GM20000 (cell line): ENCODE measurements around the gene C16orf89.

ENCODE experiments used
- DNase-seq: peaks from one replicate; pipeline ENCODE4 v3.0.0; 2012; ENCODE audit warnings: low spot score
- TF ChIP-seq, protein P1 (sequence below): IDR thresholded peaks from 2 replicates; pipeline ENCODE4 v1.5.1; 2012; ENCODE audit warnings: mild to moderate bottlenecking, control low read depth; ENCODE audit errors: extremely low read depth, missing control alignments

Gene C16orf89

DNA sequence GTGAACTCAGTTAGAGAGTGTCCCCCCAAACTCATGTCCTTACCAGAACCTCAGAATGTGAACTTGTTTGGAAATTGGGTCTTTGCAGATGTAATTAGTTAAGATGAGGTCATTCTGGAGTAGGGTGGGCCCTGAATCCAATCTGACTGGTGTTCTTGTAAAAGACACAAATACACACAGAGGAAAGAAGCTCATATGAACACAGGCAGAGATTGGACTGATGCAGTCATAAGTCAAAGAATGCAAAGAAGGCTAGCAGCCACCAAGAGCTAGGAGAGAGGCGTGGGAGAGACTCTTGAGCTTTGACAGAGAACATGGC is 29.9 kb downstream of the C16orf89 start:
- TF ChIP-seq, protein P1, sequence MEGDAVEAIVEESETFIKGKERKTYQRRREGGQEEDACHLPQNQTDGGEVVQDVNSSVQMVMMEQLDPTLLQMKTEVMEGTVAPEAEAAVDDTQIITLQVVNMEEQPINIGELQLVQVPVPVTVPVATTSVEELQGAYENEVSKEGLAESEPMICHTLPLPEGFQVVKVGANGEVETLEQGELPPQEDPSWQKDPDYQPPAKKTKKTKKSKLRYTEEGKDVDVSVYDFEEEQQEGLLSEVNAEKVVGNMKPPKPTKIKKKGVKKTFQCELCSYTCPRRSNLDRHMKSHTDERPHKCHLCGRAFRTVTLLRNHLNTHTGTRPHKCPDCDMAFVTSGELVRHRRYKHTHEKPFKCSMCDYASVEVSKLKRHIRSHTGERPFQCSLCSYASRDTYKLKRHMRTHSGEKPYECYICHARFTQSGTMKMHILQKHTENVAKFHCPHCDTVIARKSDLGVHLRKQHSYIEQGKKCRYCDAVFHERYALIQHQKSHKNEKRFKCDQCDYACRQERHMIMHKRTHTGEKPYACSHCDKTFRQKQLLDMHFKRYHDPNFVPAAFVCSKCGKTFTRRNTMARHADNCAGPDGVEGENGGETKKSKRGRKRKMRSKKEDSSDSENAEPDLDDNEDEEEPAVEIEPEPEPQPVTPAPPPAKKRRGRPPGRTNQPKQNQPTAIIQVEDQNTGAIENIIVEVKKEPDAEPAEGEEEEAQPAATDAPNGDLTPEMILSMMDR = no peak
- DNase-seq = no peak

DNA sequence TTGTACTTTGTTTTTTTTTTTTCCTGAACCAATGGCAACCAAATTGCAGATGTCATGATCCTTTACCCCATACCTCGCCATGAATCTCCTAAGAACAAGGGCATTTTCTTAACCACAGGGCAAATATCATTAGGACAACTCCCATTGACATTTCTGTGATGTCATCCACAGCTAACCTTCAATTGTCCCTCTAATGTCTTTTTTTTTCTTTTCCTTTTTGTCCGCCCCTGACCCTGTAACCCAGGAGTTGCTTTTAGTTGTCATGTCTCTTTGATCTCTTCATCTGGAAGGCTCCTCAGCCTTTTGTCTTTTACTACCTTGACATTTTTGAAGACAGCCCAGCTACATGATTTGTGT is 31.6 kb downstream of the C16orf89 start:
- no peak for DNase-seq
- TF ChIP-seq, protein P1 = no peak

DNA sequence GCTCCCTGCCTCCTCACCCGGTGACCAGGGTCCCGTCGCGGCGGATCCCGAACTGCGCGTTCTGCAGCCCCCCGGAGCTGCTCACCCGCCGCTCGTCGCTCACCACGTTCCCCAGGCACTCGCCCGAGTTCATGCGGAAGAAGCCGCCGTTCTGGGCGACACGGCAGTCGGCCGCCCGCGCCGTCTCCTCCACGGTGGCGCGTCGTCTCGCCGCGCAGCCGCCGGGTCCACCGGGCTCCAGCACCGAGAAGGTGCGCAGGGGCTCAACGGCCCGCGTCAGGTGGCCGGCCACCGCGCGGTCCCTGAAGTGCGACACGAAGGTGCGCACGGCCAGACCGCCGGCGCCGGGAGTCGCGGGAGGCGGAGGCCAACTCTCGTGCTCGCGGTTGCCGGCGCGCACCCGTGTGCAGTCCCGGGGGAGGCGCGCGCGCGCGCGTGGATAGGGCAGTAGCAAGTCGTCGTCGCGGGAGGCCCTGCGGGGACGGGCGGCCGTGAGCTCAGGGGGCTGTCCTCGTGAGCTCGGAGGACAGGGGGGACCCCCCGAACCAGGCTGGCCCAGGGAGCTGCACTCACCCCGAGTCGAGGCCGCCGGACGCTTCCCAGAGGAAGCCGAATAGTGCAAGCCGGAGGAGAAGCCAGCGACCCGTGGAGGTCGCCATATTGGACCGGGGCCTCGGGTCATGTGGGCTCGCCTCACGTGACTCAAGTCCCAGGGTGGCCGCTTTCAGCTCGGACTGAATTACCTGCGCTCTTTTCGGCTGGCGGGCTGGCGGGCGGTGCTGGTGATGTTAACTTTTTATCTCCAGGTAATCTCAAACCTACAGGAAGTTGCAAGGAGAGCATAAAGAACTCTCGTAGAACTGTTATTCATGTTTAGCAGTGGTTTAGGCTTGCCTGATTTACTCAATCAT is 32.2 kb downstream of the C16orf89 start, which contains the start of gene NAGPA:
TSS of gene NAGPA (minus strand) at position 680 of the 911 bp plus-strand sequence. CDS start at position 659, 21 bp downstream.
- TF ChIP-seq, protein P1 = no peak
- DNase-seq = peak; percentile 95

DNA sequence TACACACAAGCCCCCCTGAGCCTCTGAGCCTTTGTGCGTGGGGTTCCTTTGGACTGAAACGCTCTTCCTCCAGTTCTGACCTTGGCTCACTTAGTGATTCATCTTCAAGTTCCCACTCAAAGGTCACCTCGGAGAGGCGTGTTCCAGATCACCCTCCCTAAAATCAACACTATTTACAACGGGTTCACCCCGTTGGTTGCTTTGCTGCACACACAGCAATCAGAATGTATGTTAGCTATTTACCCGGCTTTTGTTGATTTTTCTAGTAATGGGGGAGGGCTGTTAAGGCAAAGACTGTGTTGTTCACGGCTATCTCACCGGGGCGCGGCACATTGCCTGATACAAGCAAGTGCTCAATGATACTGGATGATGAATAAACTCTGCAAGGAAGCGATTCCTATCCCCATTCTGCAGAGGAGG is 33.0 kb downstream of the C16orf89 start:
- TF ChIP-seq, protein P1 = no peak
- DNase-seq = no peak

GRCh38 chr16:5031601-5032000 is 34.2 kb downstream of the C16orf89 start:
- DNase-seq = no peak
- TF ChIP-seq, protein P1 = no peak

DNA sequence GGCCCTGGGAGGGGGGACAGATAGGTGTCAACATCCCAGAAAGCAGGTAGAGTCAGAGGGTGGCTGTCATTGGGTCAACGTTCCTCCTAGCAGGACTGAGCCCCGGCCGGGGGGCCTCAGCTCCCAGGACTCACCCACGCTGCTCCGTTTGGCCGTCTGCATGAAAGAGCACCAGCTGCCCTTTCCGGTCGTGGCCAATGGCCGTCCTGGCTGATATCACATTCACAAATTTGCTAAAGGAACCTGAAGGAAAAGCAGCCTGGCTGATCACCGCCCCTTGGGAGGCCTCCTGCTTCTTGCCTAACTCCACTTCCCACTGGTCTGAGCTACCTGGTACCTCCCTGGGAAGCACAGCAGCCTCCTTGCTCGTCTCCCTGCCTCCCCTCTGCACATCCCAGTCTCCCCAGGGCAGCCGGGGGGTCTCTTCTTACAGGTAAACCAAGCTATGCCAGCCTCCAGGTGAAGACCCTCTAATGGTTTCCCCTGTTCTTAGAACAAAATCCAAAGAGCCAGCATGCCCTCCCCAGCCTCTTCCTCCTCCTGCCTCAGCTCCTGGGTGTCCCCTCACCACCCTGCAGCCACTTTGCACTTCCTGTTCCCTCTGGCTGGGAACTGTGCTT is 35.4 kb downstream of the C16orf89 start:
- TF ChIP-seq, protein P1 = no peak
- DNase-seq = no peak

DNA sequence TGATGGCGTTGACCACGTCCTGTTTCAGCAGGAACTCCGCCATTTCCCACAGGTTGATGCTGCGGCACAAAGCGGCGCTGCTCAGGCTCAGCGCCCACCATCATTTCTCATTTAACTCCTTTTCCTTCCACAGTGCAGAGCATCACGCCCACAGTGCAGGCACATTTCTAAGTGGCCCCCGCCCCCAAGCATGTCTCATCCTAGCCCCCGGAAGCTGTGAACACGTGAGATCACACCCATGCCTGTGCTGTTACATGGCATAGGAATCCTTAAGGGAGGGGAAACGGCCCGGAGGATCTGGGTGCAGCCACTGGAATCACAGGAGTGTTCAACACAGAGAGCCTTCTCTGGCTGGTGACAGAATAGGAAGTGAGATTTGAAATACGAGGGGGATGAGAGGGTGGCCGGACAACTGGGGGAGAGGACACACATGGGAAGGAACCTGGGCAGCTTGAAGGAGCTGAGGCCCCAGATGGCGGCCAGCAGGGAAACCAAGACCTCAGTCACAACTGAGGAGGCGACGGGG is 36.7 kb downstream of the C16orf89 start:
- DNase-seq = no peak
- TF ChIP-seq, protein P1 = no peak
